Cerebellar cortex (tissue), 1 donor: ENCODE results near the gene MSI2.

Experiments used
- DNase-seq: peaks from one replicate; pipeline ENCODE4 v3.0.0-alpha.2; 2015; ENCODE audit warnings: low spot score

MSI2 gene

DNA sequence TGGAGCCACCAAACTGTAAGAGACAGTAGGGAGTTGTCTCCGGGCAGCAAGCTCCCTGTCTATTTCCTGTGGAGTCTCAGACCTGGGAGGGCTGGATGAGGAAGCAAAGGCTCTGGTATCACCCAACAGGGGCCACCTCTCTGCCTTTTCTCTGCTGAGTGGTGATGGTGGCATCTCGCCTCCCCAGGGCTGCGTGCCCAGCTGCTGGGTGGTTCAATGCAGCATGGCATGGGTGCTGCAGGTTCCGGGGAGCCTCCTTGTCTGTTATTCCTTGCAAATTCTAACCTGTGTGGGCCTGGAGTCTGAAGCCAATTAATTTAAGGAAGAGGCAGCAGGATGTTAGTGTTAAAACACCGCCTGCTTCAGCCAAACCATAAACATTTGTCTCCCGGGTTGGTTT lies 410.6 kb downstream of the MSI2 start:
- no peak for DNase-seq

DNA sequence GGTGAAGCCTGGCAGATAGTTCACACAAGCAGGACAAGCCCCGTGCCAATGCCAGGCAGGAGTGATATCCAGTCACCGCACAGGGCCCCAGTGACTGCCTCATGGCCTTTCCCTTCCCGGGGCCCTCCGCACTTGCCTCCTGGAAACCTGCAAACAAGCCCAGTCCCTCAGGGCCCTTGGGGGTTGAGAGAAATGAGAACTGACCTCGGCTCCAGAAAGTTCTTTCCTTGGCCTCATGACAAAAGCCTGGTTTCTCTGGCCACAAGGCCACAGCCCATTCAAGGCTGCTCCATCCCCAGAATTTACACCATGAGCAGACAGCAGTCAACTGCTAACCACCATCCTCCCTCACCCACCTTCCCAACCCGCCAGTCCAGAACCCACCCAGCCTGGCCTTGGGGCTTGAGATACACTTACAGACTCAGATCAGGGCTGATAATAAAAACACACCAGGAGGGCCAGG lies 411.2 kb downstream of the MSI2 start:
- no peak for DNase-seq

DNA sequence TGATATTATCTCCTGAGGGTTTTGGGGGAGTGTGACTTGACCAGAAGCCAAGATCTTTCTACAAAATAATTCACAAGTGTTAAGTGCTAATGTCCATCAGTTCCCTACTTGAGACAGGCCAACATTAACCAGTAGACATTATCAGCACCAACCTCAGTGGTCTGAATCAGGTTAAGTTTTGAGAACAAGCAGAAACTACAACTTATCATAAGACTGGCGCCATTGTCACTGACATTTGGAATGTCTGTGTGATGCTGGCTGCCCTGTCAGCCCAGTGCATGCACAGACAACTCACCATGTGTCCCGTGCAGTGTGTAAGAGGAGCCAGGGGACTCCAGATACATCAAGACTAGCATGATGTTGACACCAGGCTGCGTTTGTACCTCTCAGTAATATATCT lies 412.0 kb downstream of the MSI2 start:
- DNase-seq = no peak

DNA sequence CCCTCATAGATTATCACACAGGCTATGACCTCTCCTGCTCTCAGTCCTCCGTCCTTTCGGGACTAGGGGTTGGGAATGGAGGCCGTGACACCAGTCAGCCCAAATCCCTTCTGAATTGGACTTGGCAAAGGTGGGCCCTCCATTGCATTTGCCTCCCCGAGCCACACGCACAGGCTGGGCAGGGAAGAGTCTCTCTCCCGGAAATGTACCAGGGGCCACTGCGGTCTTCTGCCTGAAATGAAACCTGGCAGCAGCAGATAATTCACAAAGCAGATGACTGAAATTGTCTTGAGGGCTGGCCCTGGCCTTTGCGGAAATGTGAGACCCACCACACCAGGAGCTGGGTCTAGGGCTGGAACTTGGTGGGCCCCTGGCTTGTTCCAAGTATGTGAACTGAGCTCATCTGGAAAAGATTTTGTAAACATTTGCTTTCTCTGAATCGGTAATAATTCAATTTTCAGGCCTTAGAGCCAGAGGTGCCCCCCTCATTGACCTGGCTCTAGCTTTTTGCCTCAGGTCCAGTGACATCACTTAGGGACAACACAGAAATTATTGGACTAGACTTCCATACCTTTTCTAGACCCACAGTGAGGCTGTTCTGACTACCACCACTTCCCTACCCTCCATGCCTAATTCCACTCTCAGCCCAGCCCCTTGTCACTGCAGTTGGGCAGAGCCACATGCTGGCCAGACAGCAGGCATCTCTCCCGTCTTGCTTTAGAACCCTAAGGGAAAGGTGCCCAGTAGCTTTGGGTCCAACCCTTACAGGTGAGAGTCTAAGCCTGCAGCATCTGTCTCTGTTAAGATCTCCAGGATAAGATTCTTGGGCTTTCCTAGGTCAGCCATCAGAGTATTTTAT lies 413.6 kb downstream of the MSI2 start:
- DNase-seq = no peak

DNA sequence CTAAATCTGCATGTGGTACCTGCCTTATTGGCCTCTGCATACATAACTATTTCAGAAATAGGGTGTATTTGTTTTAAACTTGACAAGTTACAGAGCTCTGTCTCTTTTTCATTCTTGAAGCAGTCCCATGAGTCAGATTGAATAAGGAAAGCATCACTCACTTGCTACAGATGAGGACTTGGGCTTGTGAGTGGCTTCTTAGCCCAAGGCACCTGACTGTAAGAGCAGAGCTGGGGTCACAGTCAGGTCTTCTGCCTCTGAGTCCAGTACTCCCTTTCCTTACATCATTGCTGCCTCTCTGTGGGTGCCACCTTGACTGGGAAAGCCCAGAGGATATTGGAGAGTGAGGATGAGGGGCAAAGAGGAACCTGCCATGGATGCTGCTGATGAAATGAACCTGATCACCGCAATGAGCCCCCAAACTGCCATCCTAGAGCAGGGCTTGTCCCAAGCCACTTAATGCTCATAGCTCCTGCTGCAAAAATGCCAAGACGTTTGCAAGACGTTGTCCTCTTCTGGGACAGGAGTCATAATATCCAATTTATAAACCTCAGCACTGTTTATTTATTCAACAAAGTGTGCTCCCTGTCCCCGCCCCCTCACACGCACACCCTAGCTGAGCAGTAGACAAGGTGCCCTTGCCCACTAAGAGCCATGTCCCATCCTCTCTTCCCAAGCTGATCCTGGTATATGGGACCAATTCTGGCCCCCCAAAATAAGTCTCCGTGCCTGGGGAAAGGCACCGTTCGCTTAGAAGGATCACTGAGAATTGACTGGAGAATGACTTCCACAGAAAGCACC lies 414.6 kb downstream of the MSI2 start:
- no peak for DNase-seq

DNA sequence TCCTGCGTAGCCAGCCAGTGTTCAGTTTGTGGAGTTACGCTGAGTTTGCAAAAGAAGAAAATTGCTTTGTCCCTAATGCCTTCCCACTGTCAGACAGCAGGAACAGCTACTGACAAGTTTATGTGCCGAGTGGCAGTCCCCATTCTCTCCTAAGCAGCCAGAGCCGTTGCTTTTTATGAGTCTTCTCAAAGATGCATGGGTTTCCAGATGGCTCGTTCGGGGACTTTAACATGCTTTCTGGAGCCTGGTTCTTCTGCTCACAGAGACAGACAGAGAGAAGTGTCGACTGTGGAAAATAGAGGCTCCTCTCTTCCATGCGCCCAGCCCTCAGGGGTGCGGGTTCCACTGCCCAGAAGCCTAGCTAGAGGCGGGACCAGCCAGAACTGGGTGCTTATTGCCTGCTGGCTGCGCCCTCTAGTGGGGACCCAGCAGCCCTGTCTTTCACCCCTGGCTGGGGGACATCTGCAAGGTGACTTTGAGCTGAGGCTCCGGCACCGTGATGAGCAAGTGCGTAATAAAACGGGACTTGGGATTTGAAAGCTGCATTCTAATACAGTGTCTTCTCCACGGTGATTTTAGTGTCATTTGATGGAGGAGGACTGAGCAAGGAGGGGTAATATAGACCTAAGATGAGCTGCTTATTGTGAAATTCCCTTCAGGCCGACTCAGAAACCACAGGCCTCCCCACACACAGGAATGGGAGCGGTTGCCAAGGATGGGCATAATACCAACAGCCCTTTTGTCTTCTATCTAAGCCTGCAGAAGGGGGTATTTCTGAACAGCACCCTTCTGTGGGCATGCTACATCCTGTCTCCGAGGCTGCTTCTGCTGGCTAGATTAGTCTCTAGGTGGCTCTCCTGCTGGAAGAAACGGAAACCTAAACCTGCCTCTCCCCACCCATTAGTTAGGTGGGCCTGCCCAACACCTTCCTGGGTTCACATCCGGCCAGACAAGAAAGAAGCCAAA lies 415.6 kb downstream of the MSI2 start:
- peak; percentile 86 for DNase-seq

DNA sequence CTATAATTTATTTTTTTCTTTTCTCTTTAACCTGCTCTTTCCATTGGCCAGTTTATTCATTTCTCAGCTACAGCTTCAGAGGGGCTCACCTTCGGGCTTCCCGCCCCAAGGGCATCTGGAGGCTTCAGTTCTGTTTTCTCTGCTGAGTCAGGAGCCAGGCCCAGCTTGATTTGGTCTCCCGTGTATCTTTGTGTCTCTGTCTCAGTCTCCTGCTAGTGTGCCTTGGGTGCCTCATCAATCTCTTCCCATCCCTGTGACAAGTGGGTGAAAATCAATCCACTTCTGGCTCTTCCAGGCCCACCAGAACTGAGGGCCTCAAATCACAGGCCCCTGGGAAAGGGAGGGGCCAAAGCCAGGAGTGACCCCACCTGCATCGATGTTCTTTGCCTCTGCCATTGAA lies 416.6 kb downstream of the MSI2 start:
- DNase-seq = no peak

DNA sequence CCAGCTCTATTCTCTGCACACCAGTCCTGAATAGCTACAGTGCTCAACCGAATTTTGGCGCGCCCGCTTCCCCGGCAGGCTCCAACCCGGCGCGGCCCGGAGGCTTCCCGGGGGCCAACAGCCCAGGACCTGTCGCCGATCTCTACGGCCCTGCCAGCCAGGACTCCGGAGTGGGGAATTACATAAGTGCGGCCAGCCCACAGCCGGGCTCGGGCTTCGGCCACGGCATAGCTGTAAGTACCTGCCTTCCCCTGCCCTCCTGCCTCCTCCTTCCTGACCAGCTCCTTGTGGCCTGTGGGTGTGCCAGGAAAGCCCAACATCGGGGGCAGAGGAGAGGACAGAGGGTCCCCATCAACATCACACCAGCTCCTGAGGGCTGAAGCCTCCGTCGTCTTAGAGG lies 418.6 kb downstream of the MSI2 start:
- no peak for DNase-seq

DNA sequence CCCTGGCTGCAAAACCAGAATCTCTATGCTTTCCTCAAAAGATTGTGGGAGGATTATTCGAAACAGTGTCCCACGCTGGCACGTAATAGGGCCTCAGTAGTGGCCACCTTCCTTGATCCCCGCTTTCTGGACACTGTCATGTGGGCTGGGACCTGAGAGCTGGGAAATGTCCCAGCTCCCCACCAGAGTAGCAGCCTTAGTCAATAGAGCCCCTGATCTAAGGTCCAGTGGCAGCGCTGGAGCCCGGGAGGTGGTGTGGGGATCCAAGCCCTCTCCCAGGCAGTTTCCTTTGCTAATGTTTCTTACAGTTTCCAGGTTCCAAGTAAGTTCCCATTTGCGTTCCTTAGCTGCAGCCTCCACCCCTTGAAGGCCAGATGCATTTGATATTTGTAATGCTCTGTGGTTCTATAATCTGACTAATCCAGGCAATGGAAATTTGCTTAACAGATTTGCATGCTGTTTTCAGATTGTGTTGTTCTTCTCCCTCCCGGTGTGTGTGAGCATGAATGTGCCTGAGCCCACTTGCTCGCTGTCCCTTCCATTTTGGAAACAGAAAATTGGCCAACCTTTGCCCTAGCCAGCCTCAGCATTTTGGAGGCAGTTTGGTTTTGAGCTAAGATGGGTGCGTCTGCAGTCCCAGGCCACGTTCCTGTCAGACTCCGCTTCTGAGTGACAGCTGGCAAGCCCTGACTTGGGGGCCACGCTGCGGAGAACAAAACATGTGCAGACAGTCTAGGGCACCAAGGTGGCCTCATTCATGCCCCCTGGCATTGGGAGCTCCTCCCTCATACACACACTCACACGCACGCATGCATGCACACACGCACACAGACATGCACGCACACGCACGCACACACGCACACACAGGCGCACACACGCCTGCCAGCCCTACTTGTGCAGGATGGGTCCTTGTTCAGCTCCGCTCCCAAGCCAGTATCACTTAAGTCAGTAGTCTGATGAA lies 419.4 kb downstream of the MSI2 start:
- DNase-seq = no peak

DNA sequence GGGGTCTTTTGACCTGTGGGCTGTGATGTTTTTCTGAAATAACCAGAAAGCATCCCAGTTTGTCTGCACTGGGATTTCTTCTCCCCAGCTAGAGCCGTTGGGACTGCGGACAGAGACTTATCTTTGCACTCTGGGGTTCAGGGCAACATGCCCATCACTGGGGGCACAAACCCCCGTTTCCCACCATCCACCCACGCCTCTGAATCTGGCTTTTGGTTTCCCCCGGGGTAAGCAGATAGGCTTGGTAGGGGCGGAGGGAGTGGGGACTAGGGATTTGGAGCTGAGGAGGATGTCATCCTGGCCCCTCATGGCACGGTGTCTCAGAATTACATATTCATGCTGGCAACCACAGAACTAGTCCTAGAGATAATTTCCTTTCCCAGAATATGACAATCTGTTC lies 420.2 kb downstream of the MSI2 start:
- DNase-seq = no peak

DNA sequence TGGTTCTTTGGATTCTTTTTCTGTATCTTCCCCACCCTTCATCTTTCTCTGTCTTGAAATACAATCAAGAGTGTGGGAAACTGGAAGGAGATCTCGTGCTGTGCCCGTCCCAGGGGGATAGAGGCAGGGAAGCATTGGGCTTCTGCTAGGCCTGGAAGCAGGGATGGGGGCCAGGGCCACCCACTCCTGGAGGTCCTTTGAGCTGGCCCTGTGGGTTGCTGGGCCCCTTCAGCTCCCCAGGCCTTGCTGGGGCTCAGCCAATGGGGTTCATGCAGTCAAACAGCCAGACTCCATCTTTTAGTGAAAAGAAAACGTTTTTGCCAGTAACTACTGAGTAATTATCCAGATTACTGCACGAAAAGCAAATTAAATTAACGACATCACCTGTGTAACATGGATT lies 421.0 kb downstream of the MSI2 start:
- no peak for DNase-seq

DNA sequence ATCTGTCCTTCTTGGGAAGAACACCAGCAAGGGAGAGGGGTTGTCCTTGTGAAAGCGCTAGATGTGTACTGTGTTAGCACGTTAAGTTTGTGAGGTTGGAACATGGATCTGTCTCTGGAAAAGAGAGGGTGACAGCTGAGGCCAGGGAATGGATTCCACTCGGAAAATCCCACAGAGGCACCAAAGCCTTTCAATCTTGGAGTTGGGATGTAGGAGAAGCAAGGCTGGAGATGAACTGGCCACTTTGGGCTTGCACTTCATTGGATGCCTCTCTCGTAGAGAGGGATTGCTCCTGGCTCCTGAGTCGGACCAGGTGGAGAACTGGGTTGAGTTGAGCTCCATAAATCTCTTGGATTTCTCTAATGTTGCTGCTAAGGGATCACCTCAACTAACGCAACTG lies 421.5 kb downstream of the MSI2 start:
- DNase-seq = no peak

DNA sequence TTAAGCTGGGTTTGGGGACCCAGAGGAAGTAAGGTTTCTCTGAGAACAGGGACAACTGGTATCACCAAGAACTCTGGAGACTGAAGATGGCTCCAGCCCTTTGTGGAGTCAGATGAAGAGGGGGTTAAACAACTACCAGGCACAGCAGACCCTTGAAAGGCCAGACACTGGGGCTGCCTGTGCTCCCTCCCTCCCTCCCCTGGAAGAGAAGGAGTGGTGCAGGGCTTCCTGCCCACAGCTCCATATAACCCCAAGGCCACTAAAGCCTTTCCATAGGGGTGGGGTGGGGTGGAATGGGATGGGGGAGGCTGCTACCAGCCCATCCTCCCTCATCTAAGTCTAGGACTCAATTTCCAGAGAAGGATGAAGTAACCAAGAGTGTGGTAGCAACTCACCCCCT lies 422.1 kb downstream of the MSI2 start:
- DNase-seq = no peak

DNA sequence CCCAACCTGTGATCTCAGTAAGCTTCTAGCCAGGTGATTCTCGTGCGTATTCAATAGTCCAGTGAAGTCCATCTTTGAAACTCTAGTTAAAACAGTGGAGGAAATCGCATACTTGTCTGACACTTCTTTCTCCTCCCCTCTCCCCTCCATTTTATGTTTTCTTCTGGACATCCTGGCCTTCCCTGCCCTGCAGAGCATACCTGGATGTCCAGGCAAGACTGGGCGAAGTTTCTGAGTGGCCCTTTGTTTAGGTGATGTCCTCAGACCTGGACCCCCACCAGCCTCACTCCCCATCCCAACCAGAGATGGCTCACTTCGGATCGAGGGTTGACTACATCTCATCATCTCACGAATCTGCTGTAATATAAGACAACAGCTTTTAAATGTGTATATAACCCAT lies 423.0 kb downstream of the MSI2 start:
- DNase-seq = no peak

DNA sequence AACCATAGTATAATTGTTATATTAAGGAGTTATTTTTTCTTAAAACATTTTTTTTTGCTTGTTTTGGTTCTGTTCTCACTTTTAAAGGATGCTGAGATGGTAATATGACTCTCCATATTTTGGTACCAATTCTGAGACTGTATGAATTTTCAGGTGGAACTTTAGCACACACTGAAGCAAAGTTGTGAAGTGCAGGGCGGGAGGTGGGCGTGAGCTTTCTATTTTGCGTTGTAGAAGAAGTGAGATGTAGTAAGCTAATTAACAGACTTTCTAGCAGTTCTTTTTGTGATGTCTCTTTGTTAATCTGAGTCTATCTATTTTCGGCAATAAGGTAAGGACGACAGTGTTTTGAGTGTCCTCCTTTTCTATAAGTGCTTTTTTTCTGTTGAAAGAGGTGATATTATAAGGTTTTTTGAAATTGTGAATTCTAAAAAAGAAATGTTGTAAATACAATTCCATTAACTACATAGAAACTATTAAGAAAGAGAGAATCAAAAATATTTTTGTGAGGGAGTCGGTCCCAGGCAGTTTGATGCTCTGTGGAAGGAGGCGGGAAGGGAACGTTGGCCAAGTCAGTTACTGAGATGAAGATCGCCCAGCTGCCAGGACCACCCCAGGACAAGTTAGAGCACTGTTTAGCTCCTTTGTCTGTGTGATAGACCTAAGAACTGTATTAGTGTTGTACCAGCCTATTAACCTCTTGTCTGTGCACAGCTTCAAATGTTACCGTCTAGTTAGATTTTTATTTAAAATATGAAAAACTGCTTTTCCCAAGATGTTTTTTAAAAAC lies 423.8 kb downstream of the MSI2 start:
- no peak for DNase-seq

DNA sequence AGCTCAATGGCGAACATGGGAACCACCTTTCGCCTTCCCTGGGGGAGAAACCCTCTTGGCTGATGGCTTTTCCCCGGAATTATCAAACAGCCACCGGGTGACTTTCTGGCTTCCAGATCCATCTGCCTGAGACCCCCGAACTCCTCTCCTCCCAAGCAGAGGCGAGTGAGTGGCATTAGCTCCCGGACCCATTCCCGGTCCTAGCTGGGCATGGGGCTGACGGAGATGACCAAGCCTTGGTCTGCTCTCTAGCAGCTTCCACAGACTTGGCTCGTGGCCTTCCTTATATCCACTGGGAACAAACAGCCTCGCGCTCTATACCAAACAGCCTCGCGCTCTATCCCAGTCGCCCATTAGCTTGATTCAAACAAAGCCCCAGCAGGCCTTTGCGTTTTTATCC lies 426.4 kb downstream of the MSI2 start:
- no peak for DNase-seq

DNA sequence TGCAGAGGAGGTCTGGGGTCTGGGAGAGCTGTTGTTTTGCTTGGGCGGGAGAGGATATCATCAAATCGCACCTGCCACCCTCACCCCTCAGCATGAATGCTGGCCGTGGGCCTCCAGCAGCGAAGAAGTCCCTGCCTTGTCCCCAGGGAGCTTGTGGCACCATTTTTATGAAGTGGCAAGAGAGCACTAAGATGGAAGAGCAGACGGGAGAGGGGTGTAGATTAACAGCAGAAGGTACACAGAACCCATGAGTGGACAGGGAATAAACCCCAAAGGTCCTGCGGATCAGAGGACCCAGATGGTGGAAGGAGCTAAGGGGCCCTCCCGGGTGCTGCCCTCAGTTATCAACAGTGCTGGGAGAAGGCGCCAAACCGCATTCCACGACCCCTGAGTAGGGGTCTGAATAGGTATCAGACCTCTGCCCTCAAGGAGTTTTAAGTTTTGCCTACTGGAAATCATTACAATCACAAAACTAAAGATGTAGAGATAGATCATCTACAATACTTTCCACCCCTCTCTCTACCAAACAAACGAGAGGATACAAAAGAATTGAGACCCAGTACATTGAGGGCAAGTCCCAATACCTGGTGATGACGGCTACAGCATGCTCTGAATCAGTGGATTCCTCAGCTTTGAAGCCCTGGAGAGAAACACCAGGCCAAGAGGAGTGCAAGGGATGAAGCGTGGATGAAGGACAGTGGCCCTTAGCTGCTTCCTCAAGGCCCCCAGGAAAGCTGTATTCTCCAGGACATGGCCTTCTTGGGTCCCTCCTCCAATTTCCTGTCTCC lies 428.6 kb downstream of the MSI2 start:
- no peak for DNase-seq

DNA sequence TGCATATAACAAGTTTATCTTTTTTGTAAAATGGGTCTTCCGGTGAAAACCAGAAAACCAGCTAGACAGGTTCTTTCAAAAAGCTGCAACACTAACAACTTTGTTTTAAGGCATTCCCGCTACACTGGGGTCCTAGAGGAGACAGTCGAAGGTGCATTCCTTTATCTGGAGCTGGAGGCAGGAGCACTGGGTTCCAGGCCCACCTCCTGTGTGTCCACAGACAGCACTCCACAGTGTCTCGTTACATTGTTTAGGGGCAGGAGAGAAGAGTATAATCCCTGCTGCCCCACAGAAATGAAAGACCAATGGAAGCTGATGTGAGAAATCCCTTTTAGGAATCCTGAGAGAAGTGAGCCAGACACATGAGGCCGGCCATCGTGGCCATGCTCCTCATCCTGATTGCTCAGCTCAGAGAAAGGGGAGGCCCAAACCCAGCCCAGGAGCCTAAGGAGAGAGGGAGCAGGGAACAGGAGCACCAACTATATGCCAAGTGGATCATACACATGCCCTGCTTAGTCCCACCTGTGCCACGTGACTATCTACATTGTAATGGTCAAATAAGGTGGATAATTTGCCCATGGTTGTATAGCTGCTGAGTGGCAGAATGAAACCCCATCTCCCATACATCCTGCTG lies 429.3 kb downstream of the MSI2 start:
- DNase-seq = no peak

DNA sequence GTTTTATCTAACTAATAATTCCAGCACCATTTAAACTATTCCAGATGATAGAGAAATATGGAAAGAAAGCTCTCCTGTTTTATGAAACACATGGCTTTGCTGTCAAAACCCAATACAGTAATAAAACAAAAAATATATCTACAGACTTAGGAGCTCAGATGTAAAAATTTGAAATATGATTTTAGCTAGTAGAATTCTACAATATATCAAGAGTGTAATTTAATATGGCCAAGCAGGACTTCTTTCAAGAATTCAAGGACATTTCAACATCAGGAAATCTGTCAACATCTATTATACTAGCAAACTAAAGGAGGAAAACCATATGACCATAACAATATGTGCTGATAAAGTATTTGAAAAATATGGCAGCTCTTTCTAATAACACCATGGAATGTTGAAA lies 431.3 kb downstream of the MSI2 start:
- DNase-seq = no peak
